B cell (primary cell): ENCODE measurements around the gene SMURF2. TPM values are rescaled to one million over a fixed set of nuclear protein-coding genes. Genes with fewer than 3 reads are reported as not detected.

ENCODE experiments used
- ATAC-seq: fragments of 200-7000 bp; cut with Tn5 transposase; one replicate; pipeline ENCODE4 v1.10.0; 2021; ENCODE audit warnings: low read depth, mild to moderate bottlenecking, moderate number of reproducible peaks, moderate library complexity
- CTCF ChIA-PET: fragments of 350-600 bp; sonication (Branson Sonifier 250); formaldehyde crosslinking; loops from one replicate; lab custom pipeline; 2021; ENCODE audit warnings: antibody characterized with exemption, inconsistent platforms; lab: Charles Lee
- POLR2A ChIA-PET: fragments of 350-600 bp; sonication (Branson Sonifier 250); formaldehyde crosslinking; loops from one replicate; lab custom pipeline; 2021; ENCODE audit warnings: antibody characterized with exemption; lab: Charles Lee
- DNase-seq: peaks from one replicate; pipeline ENCODE4 v3.0.0; 2013
- H2AFZ ChIP-seq: 2 replicates; pipeline ENCODE4 v1.6.1; 2012; ENCODE audit warnings: mild to moderate bottlenecking, low read depth, low read length; ENCODE audit not compliant: insufficient read depth, poor library complexity, severe bottlenecking
- H3K27ac ChIP-seq, 2 donors: 1 replicate in 1 of 2; 2 replicates in 1 of 2; pipeline ENCODE4 v1.5.1; 2012 to 2013; ENCODE audit warnings: low read length in 2 of 2, mild to moderate bottlenecking in 2 of 2, moderate library complexity in 1 of 2
- H3K27me3 ChIP-seq, 4 experiments: fragments of 200-600 bp in 1 of 4; sonication (generic) in 1 of 4; replicated peaks in 1 of 4; 1 replicate in 2 of 4; 2 replicates in 2 of 4; pipeline versions ENCODE4 v1.6.1 to v1.7.0; 2013 to 2016; ENCODE audit warnings: low read length in 3 of 4, mild to moderate bottlenecking in 2 of 4, mixed read lengths in 1 of 4, moderate library complexity in 1 of 4; ENCODE audit not compliant: insufficient read depth in 4 of 4, control insufficient read depth in 3 of 4; ENCODE audit errors: control extremely low read depth in 1 of 4
- H3K36me3 ChIP-seq, 2 experiments: replicated peaks in 1 of 2; 1 replicate in 1 of 2; 2 replicates in 1 of 2; pipeline versions ENCODE4 v1.6.1 to v1.7.1; 2013; ENCODE audit warnings: low read length in 1 of 2; ENCODE audit not compliant: insufficient read depth in 2 of 2, control insufficient read depth in 1 of 2; ENCODE audit errors: control extremely low read depth in 1 of 2, extremely low read depth in 1 of 2
- H3K4me1 ChIP-seq, 2 donors: fragments of 200-600 bp in 1 of 2; sonication (generic) in 1 of 2; 1 replicate in 1 of 2; 2 replicates in 1 of 2; pipeline versions ENCODE4 v1.5.1 to v1.6.1; 2013 to 2017; ENCODE audit warnings: low read length in 2 of 2; ENCODE audit not compliant: control insufficient read depth in 2 of 2, insufficient read depth in 2 of 2
- H3K4me2 ChIP-seq: replicated peaks from 2 replicates; pipeline ENCODE3; 2012; ENCODE audit warnings: mild to moderate bottlenecking, low read depth, low read length; ENCODE audit not compliant: poor library complexity, severe bottlenecking
- H3K4me3 ChIP-seq, 5 experiments: fragments of 200-600 bp in 1 of 5; sonication (generic) in 1 of 5; 1 replicate in 3 of 5; 2 replicates in 2 of 5; pipeline versions ENCODE4 v1.5.1 to v1.7.0; 2011 to 2016; ENCODE audit warnings: low read length in 4 of 5, mild to moderate bottlenecking in 4 of 5, low read depth in 2 of 5, control low read depth in 1 of 5, moderate library complexity in 1 of 5; ENCODE audit not compliant: insufficient read depth in 1 of 5; ENCODE audit errors: control extremely low read depth in 1 of 5, extremely low read depth in 1 of 5
- H3K79me2 ChIP-seq: fragments of 200-600 bp; sonication (generic); one replicate; pipeline ENCODE4 v1.6.0; 2016; ENCODE audit warnings: low read length; ENCODE audit not compliant: control insufficient read depth, insufficient read depth
- H3K9ac ChIP-seq: fragments of 200-600 bp; sonication (generic); 2 replicates; pipeline ENCODE4 v1.6.1; 2017; ENCODE audit warnings: mild to moderate bottlenecking, low read length, moderate library complexity
- H3K9me3 ChIP-seq, 3 donors: one replicate each; pipeline versions ENCODE4 v1.6.1 to v1.7.1; 2013; ENCODE audit warnings: low read length in 2 of 3; ENCODE audit not compliant: control insufficient read depth in 2 of 3, insufficient read depth in 1 of 3; ENCODE audit errors: control extremely low read depth in 1 of 3
- H4K20me1 ChIP-seq: 2 replicates; pipeline ENCODE4 v1.6.0; 2012; ENCODE audit warnings: mild to moderate bottlenecking, low read length; ENCODE audit not compliant: insufficient read depth, control insufficient read depth, poor library complexity, severe bottlenecking
- H3K27ac Mint-ChIP-seq: one replicate; pipeline ENCODE4 v1.8.0; 2021; ENCODE audit warnings: mixed read lengths
- H3K27me3 Mint-ChIP-seq: one replicate; pipeline ENCODE4 v1.8.0; 2021; ENCODE audit warnings: mixed read lengths
- H3K4me1 Mint-ChIP-seq: one replicate; pipeline ENCODE4 v1.8.0; 2021; ENCODE audit warnings: mixed read lengths
- H3K4me3 Mint-ChIP-seq: one replicate; pipeline ENCODE4 v1.8.0; 2021; ENCODE audit warnings: mixed read lengths
- H3K9me3 Mint-ChIP-seq: one replicate; pipeline ENCODE4 v1.8.0; 2022; ENCODE audit warnings: mixed read lengths; ENCODE audit not compliant: insufficient read depth
- CTCF ChIP-seq: fragments of 200-600 bp; IDR thresholded peaks from one replicate; pipeline ENCODE4 v1.8.0; 2022; ENCODE audit warnings: antibody characterized with exemption, mild to moderate bottlenecking
- EZH2 ChIP-seq: IDR thresholded peaks from 2 replicates; pipeline ENCODE4 v1.6.1; 2012; ENCODE audit warnings: borderline replicate concordance, low read depth, mild to moderate bottlenecking, moderate library complexity, low read length; ENCODE audit not compliant: insufficient read depth, poor library complexity, severe bottlenecking
- WGBS: methylation state at CpG from one replicate; pipeline ENCODE4 v1.1.5; 2013; ENCODE audit warnings: missing lambda C conversion rate; ENCODE audit not compliant: insufficient coverage; 5-methylcytosine and 5-hydroxymethylcytosine counted together
- intact Hi-C: fragments of 100-400 bp; cut with micrococcal nuclease; formaldehyde crosslinking; loops from one replicate; pipeline ENCODE4 v1.10.0; 2022
- polyA plus RNA-seq: library from polyadenylated mRNA; depleted of rRNA; stranded (reverse); fragments of >200 nt; gene quantifications from 2 replicates; pipeline ENCODE4 v1.2.3, GENCODE V29; 2012
- total RNA-seq, 2 donors: library from RNA; stranded (reverse); fragments of 120-200 nt in 1 of 2; gene quantifications; 1 replicate in 1 of 2; 2 replicates in 1 of 2; pipeline versions ENCODE4 v1.2.3 to v1.2.4, GENCODE V29; 2013 to 2022

Gene SMURF2
- total and polyA plus RNA-seq, 2 donors (not counting 1 experiment from before 2014, with no cell fraction given): 9.2 to 32.8 TPM

DNA sequence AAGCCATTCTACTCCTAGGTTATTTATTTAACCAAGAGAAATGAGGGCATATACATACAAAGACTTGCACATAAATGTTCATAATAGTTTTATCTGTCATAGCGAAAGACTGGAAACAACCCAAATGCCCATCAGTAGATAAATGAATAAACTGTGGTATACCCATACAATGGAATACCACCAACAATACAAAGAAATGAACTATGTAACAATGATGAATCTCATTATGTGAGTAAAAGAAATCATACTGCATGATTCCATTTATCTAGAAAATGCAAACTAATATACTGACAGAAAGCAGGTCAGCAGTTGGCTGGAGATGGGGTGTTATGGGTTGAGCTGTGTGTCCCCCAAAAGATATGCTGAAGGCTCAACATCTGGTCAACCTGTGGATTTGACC lies 98.0 kb downstream of the SMURF2 start:
- Histone ChIP-seq H3K4me1 (no peaks in the 10 kb centered on the region), H3K36me3 (peaks cover 8 to 29% of the 10 kb centered on the region in 2 experiments), H3K9ac (no peak overlapping the region), H3K27ac (no peak overlapping the region), H3K9me3 (no peaks in the 10 kb centered on the region), H4K20me1 (no peaks in the 10 kb centered on the region), H3K4me2 (no peak overlapping the region), H3K79me2 (no peaks in the 10 kb centered on the region), H3K27me3 (no peaks in the 10 kb centered on the region), H3K4me3 (no peak overlapping the region), H2AFZ (no peak overlapping the region)
- ChIA-PET POLR2A (no interaction called here), CTCF (no interaction called here)
- Mint-ChIP-seq H3K9me3 (no peaks in the 10 kb centered on the region), H3K4me1 (no peaks in the 10 kb centered on the region), H3K27me3 (no peaks in the 10 kb centered on the region), H3K27ac (no peak overlapping the region), H3K4me3 (no peak overlapping the region)
- intact Hi-C loops: no loop called here
- DNase-seq (no peak), ATAC-seq (no peak)
- WGBS: no CpG with 5 or more reads among the region's 1 CpG
- no peak for TF ChIP-seq CTCF
- no peak for TF ChIP-seq EZH2

DNA sequence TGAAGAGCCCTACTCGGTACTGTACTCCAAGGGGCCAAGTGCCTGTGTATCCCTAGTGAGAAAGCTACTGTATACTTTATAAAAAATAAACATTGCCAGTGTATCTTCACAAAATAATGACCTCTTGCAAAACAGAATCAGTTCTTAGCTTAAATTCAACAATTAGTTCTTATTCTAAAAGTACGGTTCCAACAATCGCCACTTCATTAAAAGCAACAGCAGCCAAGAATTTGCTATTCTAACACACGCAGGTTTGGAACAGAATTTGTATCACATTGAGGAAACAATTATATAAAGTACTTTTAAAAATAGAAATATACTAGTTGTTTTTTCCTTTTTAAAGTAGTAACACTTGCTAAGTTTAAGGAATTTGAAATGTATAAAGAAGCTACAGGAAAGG lies 106.8 kb downstream of the SMURF2 start:
- no peaks in the 10 kb centered on the region for H3K4me1 Mint-ChIP-seq
- H2AFZ ChIP-seq: no peak overlapping the region
- H4K20me1 ChIP-seq: no peaks in the 10 kb centered on the region
- ChIA-PET POLR2A (no interaction called here), CTCF (interaction anchor here (1.0 kb wide), 1 partner anchor 10 kb away, joined by 3 read pairs; no protein-coding TSS in a partner anchor)
- H3K4me3 Mint-ChIP-seq: no peak overlapping the region
- H3K4me2 ChIP-seq: no peak overlapping the region
- peaks cover 0 to 49% of the 10 kb centered on the region in 2 experiments for H3K36me3 ChIP-seq
- no peaks in the 10 kb centered on the region for H3K4me1 ChIP-seq
- no peaks in the 10 kb centered on the region for H3K27me3 Mint-ChIP-seq
- H3K9me3 Mint-ChIP-seq: no peaks in the 10 kb centered on the region
- no peak for ATAC-seq
- intact Hi-C loops: no loop called here
- H3K79me2 ChIP-seq: no peaks in the 10 kb centered on the region
- no CpG with 5 or more reads among the region's 4 CpGs for WGBS
- H3K9ac ChIP-seq: no peak overlapping the region
- no peak overlapping the region for H3K27ac Mint-ChIP-seq
- H3K27ac ChIP-seq: no peak overlapping the region
- no peak for TF ChIP-seq CTCF
- TF ChIP-seq EZH2: no peak
- DNase-seq: no peak
- H3K4me3 ChIP-seq: no peak overlapping the region
- no peaks in the 10 kb centered on the region for H3K9me3 ChIP-seq
- no peaks in the 10 kb centered on the region for H3K27me3 ChIP-seq
